Upper lobe of left lung (tissue), 6 donors: ENCODE data around the gene CYP21A2. TPM values are rescaled to one million over a fixed set of nuclear protein-coding genes. Genes with fewer than 3 reads are reported as not detected.
A peak's percentile ranks its signal among the peaks of the same experiment; 100 is the strongest.

Source experiments
- ATAC-seq, 2 donors: fragments of 200-7000 bp; cut with Tn5 transposase; one replicate each; pipeline ENCODE4 v1.9.1; 2022; ENCODE audit warnings: mild to moderate bottlenecking in 2 of 2, moderate library complexity in 2 of 2; ENCODE audit not compliant: low FRiP score in 2 of 2
- DNase-seq, 2 donors: peaks; one replicate each; pipeline ENCODE4 v3.0.0-alpha.2; 2019 to 2020
- H3K27ac ChIP-seq, 4 donors: fragments of 200-600 bp; sonication (generic); one replicate each; pipeline ENCODE4 v1.5.1; 2016 to 2019
- H3K27me3 ChIP-seq, 4 donors: fragments of 200-600 bp; sonication (generic); one replicate each; pipeline ENCODE4 v1.5.1; 2017 to 2019
- H3K36me3 ChIP-seq, 4 donors: fragments of 200-600 bp; sonication (generic); one replicate each; pipeline ENCODE4 v1.5.1; 2016 to 2019
- H3K4me1 ChIP-seq, 4 donors: fragments of 200-600 bp; sonication (generic); one replicate each; pipeline ENCODE4 v1.5.1; 2018 to 2019
- H3K4me3 ChIP-seq, 4 donors: fragments of 200-600 bp; sonication (generic); one replicate each; pipeline ENCODE4 v1.5.1; 2017 to 2019; ENCODE audit warnings: mild to moderate bottlenecking in 2 of 4, moderate library complexity in 1 of 4
- H3K9me3 ChIP-seq, 4 donors: fragments of 200-600 bp; sonication (generic); one replicate each; pipeline ENCODE4 v1.5.1; 2018 to 2019
- EP300 ChIP-seq, 4 donors: sonication (generic); formaldehyde crosslinking; IDR thresholded peaks; one replicate each; pipeline ENCODE4 v1.5.1; 2017; ENCODE audit warnings: antibody characterized with exemption in 4 of 4, control low read depth in 2 of 4
- POLR2A ChIP-seq, 4 donors: fragments of 450-650 bp; IDR thresholded peaks; one replicate each; pipeline ENCODE4 v1.5.1; 2016 to 2017; ENCODE audit warnings: antibody characterized with exemption in 4 of 4, mild to moderate bottlenecking in 2 of 4
- POLR2AphosphoS5 ChIP-seq, 2 donors: sonication (generic); formaldehyde crosslinking; IDR thresholded peaks; one replicate each; pipeline ENCODE4 v1.5.1; 2017; ENCODE audit warnings: antibody characterized with exemption in 2 of 2
- WGBS, 2 donors: methylation state at CpG; one replicate each; pipeline ENCODE4 v1.1.5; 2017 to 2018; 5-methylcytosine and 5-hydroxymethylcytosine counted together
- total RNA-seq, 6 donors: library from RNA; depleted of rRNA in 4 of 6; stranded (reverse); fragments of >200 nt in 4 of 6; gene quantifications; one replicate each; pipeline versions ENCODE4 v1.1.0 to v1.2.1, GENCODE V29; 2016 to 2021
- TF ChIP-seq, protein P1 (sequence below), 6 experiments: fragments of 450-650 bp in 4 of 6; fragments of 200-600 bp in 2 of 6; sonication (generic) in 2 of 6; IDR thresholded peaks; one replicate each; pipeline ENCODE4 v1.5.1; 2016 to 2019; ENCODE audit warnings: antibody characterized with exemption in 6 of 6
- donor health status: DM: no; HTN: no; CAD: no; lungs with moderate emphysema.
- donor health status: DM: no; HTN: yes; CAD: no; lungs with severe emphysema.

CYP21A2 gene
- total RNA-seq, 6 donors from 2014 or later: 0.30 to 2.3 (median 1.2) TPM

DNA sequence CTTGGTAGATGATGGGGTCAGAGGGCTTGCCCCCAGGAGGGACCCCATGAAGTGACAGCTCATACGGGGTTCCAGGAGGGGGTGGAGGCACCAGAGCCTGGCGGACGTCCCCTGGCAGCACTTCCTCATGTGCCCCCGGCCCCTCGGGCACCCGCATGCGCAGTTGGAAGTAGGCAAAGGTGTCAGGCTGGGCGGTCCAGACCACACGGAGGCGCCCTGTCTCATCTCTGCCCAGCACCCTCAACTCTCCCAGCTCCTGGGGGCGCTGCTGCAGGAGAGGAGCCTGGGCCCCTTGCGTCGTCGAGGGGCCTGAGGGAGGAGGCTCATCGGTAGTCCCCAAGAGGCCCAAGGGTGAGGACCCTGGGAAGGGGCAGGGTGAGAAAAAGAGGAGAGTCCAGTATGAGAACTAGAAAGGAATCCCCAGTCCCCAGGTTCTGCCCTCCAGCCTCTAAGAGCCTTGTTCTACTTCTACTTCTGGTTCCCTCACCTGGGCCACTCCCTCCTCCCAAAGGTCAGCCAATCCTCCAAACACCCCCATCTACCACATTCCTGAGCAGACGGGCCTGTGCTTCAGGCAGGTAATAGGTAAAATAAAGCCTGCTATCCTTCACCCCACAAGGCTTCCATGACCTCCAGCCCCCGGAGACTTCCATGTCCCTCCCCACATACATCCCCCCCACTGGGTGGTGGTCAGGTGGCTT is 47.7 kb downstream of the CYP21A2 start:
- Histone ChIP-seq H3K4me3 (no peak overlapping the region), H3K4me1 (peaks cover 13 to 20% (median 16%) of the 10 kb centered on the region in 4 donors), H3K9me3 (no peaks in the 10 kb centered on the region), H3K27ac (peak overlapping the region in 3 of 4 donors; percentile 3 to 89 (median 85)), H3K36me3 (peaks cover 0 to 44% (median 6%) of the 10 kb centered on the region in 4 donors), H3K27me3 (peaks cover 0 to 4% (median 1%) of the 10 kb centered on the region in 4 donors)
- TF ChIP-seq EP300 (IDR thresholded peaks at IDR 0.05) (no peak), POLR2AphosphoS5 (IDR thresholded peaks at IDR 0.05) (no peak), POLR2A (IDR thresholded peaks at IDR 0.05) (no peak)
- TF ChIP-seq, protein P1, sequence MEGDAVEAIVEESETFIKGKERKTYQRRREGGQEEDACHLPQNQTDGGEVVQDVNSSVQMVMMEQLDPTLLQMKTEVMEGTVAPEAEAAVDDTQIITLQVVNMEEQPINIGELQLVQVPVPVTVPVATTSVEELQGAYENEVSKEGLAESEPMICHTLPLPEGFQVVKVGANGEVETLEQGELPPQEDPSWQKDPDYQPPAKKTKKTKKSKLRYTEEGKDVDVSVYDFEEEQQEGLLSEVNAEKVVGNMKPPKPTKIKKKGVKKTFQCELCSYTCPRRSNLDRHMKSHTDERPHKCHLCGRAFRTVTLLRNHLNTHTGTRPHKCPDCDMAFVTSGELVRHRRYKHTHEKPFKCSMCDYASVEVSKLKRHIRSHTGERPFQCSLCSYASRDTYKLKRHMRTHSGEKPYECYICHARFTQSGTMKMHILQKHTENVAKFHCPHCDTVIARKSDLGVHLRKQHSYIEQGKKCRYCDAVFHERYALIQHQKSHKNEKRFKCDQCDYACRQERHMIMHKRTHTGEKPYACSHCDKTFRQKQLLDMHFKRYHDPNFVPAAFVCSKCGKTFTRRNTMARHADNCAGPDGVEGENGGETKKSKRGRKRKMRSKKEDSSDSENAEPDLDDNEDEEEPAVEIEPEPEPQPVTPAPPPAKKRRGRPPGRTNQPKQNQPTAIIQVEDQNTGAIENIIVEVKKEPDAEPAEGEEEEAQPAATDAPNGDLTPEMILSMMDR (IDR thresholded peaks at IDR 0.05): no peak
- WGBS, 2 donors: 77 to 84% methylated on average over 16 of the region's 17 CpGs
- ATAC-seq (no peak), DNase-seq (no peak)

DNA sequence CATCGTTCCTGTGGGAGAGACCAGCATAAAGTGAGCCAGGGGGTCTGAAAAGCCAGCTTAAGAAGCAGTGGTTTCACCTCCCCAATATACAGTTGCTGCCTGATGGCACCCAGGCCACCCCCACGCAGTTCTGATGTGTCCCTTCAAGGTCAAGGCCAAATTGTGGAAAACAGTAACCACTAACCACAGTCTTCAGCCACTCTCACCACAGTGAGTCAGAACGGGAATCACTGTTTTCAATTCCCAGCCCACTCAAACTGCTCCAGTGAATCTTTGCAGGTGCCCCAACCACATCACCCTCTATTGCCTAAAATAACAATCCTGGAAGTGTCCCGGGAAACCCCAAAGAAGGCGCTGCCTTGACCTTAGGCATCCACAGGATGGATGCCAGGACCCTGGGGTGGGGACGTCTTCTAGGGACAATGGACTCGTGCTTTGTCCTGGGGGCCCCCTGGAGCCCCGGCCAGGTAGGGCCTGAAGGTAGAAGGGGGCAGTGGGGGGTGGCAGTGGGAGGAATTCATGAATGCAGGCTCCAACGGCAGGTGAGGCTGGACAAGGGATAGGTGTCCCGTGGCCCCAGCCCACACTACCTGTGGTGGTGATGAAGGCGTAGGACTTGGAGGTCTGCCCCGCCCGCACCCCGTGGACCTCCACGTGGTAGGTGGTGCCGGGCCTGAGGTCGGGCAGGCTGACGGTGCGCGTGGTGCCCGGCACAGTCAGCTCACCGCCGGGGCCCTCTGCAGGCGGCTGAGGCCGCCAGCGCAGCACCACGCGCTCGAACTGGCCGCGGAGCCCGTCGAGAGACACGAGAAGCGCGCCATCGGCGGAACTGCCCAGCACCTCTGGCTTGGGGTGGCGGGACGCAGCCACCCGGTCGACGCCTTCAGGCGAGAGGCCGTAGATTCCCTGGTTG is 48.7 kb downstream of the CYP21A2 start:
- H3K27ac ChIP-seq: peak overlapping the region; percentile 73 to 89 (median 84)
- H3K4me1 ChIP-seq: peaks cover 14 to 25% (median 19%) of the 10 kb centered on the region in 4 donors
- H3K27me3 ChIP-seq: peaks cover 0 to 4% (median 1%) of the 10 kb centered on the region in 4 donors
- peaks cover 0 to 35% (median 2%) of the 10 kb centered on the region in 4 donors for H3K36me3 ChIP-seq
- peak overlapping the region in 3 of 4 donors; percentile 12 to 39 (median 33) for H3K4me3 ChIP-seq
- TF ChIP-seq POLR2AphosphoS5 (IDR thresholded peaks at IDR 0.05): peak in 1 of 2 donors; percentile 41
- TF ChIP-seq, protein P1 (IDR thresholded peaks at IDR 0.05): peak in 1 of 6 experiments; percentile 2
- TF ChIP-seq POLR2A (IDR thresholded peaks at IDR 0.05): no peak
- 33 to 76% methylated on average over 8 to 33 of the region's 45 CpGs for WGBS, 2 donors
- H3K9me3 ChIP-seq: no peaks in the 10 kb centered on the region
- DNase-seq (peak in 1 of 2 donors; percentile 86), ATAC-seq (peak in 1 of 2 donors; percentile 29)

DNA sequence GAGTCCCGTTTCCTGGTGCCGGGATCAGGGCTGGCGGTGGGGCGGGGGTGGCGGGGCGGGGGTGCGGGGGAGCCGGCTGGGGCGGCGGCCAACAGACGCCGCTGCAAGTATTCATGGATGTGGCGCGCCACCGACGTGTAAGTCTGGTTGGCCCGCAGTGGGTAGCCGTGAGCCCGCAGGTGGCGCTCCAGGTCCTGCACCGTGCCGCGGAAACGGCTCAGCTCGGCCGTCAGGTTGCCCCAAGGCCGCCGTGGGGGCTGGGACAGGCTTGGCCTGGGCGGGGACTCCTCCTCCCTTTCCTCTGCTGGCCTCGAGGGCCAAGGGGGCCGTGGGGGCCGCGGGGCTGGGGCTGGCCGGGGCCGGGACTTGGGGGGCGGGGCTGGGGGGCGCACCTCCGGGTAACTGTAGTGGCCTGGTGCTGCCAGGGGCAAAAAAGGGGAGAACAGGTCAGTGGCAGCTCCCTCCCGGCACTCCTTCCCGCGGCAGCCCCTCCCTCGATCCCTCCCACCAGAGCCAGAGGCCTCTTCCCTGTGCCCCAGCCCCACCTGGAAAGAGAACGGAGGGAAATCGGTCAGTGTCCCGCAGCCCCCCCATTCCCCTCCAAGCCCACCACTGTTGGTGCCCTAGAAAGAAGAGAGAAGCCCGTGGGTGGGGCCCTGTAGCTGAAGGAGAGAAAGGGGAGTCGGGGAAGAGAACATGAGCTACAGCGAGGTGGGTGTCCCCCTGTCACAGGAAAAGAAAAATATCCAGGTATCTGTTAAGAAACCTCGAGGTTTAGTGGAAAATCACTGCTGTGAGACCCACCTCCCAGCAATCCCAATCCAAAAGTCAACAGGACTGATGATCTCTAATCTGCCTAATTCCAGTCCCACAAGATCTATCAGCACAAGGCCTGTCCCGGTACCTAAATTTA is 49.6 kb downstream of the CYP21A2 start:
- TF ChIP-seq POLR2A (IDR thresholded peaks at IDR 0.05) (no peak), POLR2AphosphoS5 (IDR thresholded peaks at IDR 0.05) (peak; percentile 58 to 74), EP300 (IDR thresholded peaks at IDR 0.05) (no peak)
- TF ChIP-seq, protein P1 (IDR thresholded peaks at IDR 0.05): peak; percentile 51 to 82 (median 70)
- peak overlapping the region in 3 of 4 donors; percentile 12 to 39 (median 33) for H3K4me3 ChIP-seq
- DNase-seq (peak; percentile 85 to 94), ATAC-seq (peak; percentile 69 to 85)
- peaks cover 23 to 34% (median 28%) of the 10 kb centered on the region in 4 donors for H3K4me1 ChIP-seq
- H3K36me3 ChIP-seq: peaks cover 0 to 39% (median 2%) of the 10 kb centered on the region in 4 donors
- no peaks in the 10 kb centered on the region for H3K9me3 ChIP-seq
- peak overlapping the region; percentile 73 to 89 (median 84) for H3K27ac ChIP-seq
- WGBS, 2 donors: 15 to 60% methylated on average over 8 to 35 of the region's 50 CpGs
- peaks cover 0 to 4% (median 1%) of the 10 kb centered on the region in 4 donors for H3K27me3 ChIP-seq

DNA sequence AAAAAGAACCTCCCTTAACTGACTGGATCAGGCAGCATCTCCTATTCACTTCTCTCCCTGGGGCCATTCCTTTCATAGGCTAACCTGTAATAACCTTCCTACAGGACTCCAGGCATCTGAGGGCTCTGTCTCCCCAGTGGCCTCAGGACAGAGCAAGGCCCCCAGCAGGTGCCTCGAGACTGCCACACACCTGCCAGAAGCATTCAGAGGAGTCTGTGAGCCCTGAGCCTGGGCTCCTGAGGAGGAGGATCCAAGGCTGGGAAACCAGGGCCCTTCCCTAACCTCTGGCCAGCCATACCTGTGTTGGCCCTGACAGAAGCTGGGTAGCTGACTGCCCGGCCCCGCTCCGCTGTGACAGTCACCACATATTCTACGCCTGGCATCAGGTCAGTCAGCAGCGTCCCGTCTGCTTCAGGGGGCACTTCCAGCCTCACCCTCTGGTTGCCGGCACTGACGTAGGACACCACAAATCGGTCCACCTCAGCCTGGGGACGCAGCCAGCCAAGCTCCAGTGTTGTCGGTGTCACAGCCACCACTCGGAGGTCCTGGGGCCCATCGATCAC is 50.4 kb downstream of the CYP21A2 start:
- no peak for DNase-seq
- H3K4me1 ChIP-seq: peaks cover 29 to 39% (median 34%) of the 10 kb centered on the region in 4 donors
- ATAC-seq: no peak
- WGBS, 2 donors: 94 to 99% methylated on average over 12 to 14 of the region's 14 CpGs
- peaks cover 0 to 4% (median 1%) of the 10 kb centered on the region in 4 donors for H3K27me3 ChIP-seq
- peak overlapping the region; percentile 73 to 89 (median 84) for H3K27ac ChIP-seq
- H3K9me3 ChIP-seq: no peaks in the 10 kb centered on the region
- TF ChIP-seq, protein P1 (IDR thresholded peaks at IDR 0.05): no peak
- TF ChIP-seq POLR2AphosphoS5 (IDR thresholded peaks at IDR 0.05): no peak
- no peak for TF ChIP-seq EP300 (IDR thresholded peaks at IDR 0.05)
- no peak for TF ChIP-seq POLR2A (IDR thresholded peaks at IDR 0.05)
- no peak overlapping the region for H3K4me3 ChIP-seq
- peaks cover 0 to 42% (median 2%) of the 10 kb centered on the region in 4 donors for H3K36me3 ChIP-seq
